GM12891 (cell line): ENCODE measurements around the gene MRPL47.

Source experiments
- POLR2A ChIP-seq: IDR thresholded peaks from 2 replicates; pipeline ENCODE4 v1.6.1; 2011; ENCODE audit warnings: low read depth, low read length, control low read depth
- TAF1 ChIP-seq: IDR thresholded peaks from 2 replicates; pipeline ENCODE4 v1.6.1; 2011; ENCODE audit warnings: low read depth, low read length, control low read depth

- TF ChIP-seq TAF1 (no peak), POLR2A (no peak)
Observed at GRCh38 chr3:179651687-179652446, 47.4 kb upstream of the MRPL47 start.
